ENCODE measurements around the gene VTI1A. TPM values are rescaled to one million over a fixed set of nuclear protein-coding genes. Genes with fewer than 3 reads are reported as not detected.
"Not testable (repeated sequence)": the region's sequence is repeated elsewhere in the genome, so short reads cannot be mapped to it uniquely, and the experiment has no call there.

Gene VTI1A
- polyA plus RNA-seq, 2 of the 4 experiments (the other 2 are of a cell fraction) = 17.0 to 25.3 TPM

- DNase-seq (ENCODE audit: low read depth in 1 of 2, low spot score in 1 of 2) (no peak), FAIRE-seq (no peak), ATAC-seq (no peak)
- peak overlapping the region in 1 of 2 experiments; percentile 69; a peak in 1 of 6 replicates for H3K27ac ChIP-seq
- no peak for TF ChIP-seq HOXA7 (CRISPR knock-in tag; IDR thresholded peaks at IDR 0.05)
- 86% methylated on average over 5 of the region's 5 CpGs for WGBS (ENCODE audit: missing lambda C conversion rate)
- H3K9me3 ChIP-seq = no peaks in the 10 kb centered on the region
- H3K4me1 ChIP-seq = peaks cover 46% of the 10 kb centered on the region
- ChIA-PET POLR2A (no interaction called here), CTCF (interaction anchor here (0.6 kb wide), 1 partner anchor 20 kb away, joined by 3 read pairs; no protein-coding TSS in a partner anchor)
- H3K4me3 ChIP-seq = no peak overlapping the region
- H3K4me2 ChIP-seq = no peak overlapping the region
Observed at GRCh38 chr10:112588225-112588990, 141.4 kb downstream of the VTI1A start.

- Histone ChIP-seq H3K4me1 (peaks cover 46% of the 10 kb centered on the region), H3K4me3 (no peak overlapping the region), H3K4me2 (no peak overlapping the region), H3K27ac (no peak overlapping the region; a peak in 1 of 6 replicates), H3K9me3 (no peaks in the 10 kb centered on the region)
- ChIA-PET CTCF (interaction anchor here (0.6 kb wide), 1 partner anchor 19 kb away, joined by 3 read pairs; no protein-coding TSS in a partner anchor), POLR2A (no interaction called here)
- FAIRE-seq = no peak
- ATAC-seq = no peak
- 91% methylated on average over 6 of the region's 6 CpGs for WGBS (ENCODE audit: missing lambda C conversion rate)
- no peak for DNase-seq (ENCODE audit: low read depth in 1 of 2, low spot score in 1 of 2)
- TF ChIP-seq NPAS2 (CRISPR knock-in tag; IDR thresholded peaks at IDR 0.05; ENCODE audit: borderline replicate concordance) (no peak), EHF (CRISPR knock-in tag; IDR thresholded peaks at IDR 0.05) (no peak)
- TF ChIP-seq, protein P1, sequence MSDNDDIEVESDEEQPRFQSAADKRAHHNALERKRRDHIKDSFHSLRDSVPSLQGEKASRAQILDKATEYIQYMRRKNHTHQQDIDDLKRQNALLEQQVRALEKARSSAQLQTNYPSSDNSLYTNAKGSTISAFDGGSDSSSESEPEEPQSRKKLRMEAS (IDR thresholded peaks at IDR 0.05) = no peak
Observed at GRCh38 chr10:112589081-112589480, 142.1 kb downstream of the VTI1A start.

DNA sequence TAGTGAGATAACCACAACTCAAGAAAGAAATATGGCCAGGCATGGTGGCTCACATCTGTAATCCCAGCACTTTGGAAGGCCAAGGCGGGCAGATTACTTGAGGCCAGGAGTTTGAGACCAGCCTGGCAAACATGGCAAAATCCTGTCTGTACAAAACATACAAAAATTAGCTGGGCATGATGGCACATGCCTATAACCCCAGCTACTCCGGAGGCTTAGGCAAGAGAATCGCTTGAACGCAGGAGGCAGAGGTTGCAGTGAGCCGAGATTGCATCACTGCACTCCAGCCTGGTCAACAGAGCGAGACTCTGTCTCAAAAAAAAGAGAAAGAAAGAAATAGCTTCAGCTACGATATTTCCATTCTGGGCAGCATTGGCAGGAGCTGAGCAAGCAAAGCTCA is 143.8 kb downstream of the VTI1A start:
- FAIRE-seq; H3K4me2 ChIP-seq; H3K27ac ChIP-seq; H3K9me3 ChIP-seq; H3K4me3 ChIP-seq; DNase-seq (ENCODE audit: low read depth in 1 of 2, low spot score in 1 of 2); ATAC-seq; POLR2A ChIA-PET: not testable (repeated sequence)
- peaks cover 29% of the 10 kb centered on the region for H3K4me1 ChIP-seq
- 81% methylated on average over 7 of the region's 7 CpGs for WGBS (ENCODE audit: missing lambda C conversion rate)
- CTCF ChIA-PET = interaction anchor here (2.1 kb wide), 1 partner anchor 24 kb away, joined by 6 read pairs; no protein-coding TSS in a partner anchor

GRCh38 chr10:112593023-112593422 is 146.0 kb downstream of the VTI1A start:
- Histone ChIP-seq H3K27ac (no peak overlapping the region), H3K4me3 (no peak overlapping the region), H3K9me3 (no peaks in the 10 kb centered on the region), H3K4me2 (no peak overlapping the region), H3K4me1 (peaks cover 7% of the 10 kb centered on the region; the same call in 2 of the 3 replicates)
- no peak for FAIRE-seq
- CTCF ChIA-PET = no interaction called here
- 82% methylated on average over 5 of the region's 5 CpGs for WGBS (ENCODE audit: missing lambda C conversion rate)
- no peak for DNase-seq (ENCODE audit: low read depth in 1 of 2, low spot score in 1 of 2)
- POLR2A ChIA-PET = no interaction called here
- TF ChIP-seq HOXB13 (CRISPR knock-in tag; IDR thresholded peaks at IDR 0.05; ENCODE audit: low read depth) (no peak), ZC3H11A (IDR thresholded peaks at IDR 0.05) (no peak), CEBPB (IDR thresholded peaks at IDR 0.05) (no peak), HEYL (CRISPR knock-in tag; IDR thresholded peaks at IDR 0.05) (no peak), ESRRA (IDR thresholded peaks at IDR 0.05; ENCODE audit: borderline replicate concordance, low read length) (no peak), SMC3 (IDR thresholded peaks at IDR 0.05) (no peak), HDAC2 (IDR thresholded peaks at IDR 0.05) (no peak), KDM5A (IDR thresholded peaks at IDR 0.05) (no peak), ZFP36 (IDR thresholded peaks at IDR 0.05; ENCODE audit: borderline replicate concordance, partially characterized antibody) (no peak), FOXS1 (CRISPR knock-in tag; IDR thresholded peaks at IDR 0.05) (no peak), POLR2AphosphoS2 (conservative IDR thresholded peaks at IDR 0.05; ENCODE audit: low read length) (no peak), CHD2 (IDR thresholded peaks at IDR 0.05; ENCODE audit: low read length, partially characterized antibody) (no peak), CTCF (IDR thresholded peaks at IDR 0.05) (no peak), FOSB (CRISPR knock-in tag; IDR thresholded peaks at IDR 0.05) (no peak), TP53 (CRISPR knock-in tag; IDR thresholded peaks at IDR 0.05) (no peak), BHLHE40 (IDR thresholded peaks at IDR 0.05; ENCODE audit: low read depth, low read length) (no peak)
- TF ChIP-seq, protein P2, sequence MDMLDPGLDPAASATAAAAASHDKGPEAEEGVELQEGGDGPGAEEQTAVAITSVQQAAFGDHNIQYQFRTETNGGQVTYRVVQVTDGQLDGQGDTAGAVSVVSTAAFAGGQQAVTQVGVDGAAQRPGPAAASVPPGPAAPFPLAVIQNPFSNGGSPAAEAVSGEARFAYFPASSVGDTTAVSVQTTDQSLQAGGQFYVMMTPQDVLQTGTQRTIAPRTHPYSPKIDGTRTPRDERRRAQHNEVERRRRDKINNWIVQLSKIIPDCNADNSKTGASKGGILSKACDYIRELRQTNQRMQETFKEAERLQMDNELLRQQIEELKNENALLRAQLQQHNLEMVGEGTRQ (IDR thresholded peaks at IDR 0.05) = no peak
- TF ChIP-seq, protein P3, sequence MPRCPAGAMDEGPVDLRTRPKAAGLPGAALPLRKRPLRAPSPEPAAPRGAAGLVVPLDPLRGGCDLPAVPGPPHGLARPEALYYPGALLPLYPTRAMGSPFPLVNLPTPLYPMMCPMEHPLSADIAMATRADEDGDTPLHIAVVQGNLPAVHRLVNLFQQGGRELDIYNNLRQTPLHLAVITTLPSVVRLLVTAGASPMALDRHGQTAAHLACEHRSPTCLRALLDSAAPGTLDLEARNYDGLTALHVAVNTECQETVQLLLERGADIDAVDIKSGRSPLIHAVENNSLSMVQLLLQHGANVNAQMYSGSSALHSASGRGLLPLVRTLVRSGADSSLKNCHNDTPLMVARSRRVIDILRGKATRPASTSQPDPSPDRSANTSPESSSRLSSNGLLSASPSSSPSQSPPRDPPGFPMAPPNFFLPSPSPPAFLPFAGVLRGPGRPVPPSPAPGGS (IDR thresholded peaks at IDR 0.05) = no peak
- TF ChIP-seq, protein P4, sequence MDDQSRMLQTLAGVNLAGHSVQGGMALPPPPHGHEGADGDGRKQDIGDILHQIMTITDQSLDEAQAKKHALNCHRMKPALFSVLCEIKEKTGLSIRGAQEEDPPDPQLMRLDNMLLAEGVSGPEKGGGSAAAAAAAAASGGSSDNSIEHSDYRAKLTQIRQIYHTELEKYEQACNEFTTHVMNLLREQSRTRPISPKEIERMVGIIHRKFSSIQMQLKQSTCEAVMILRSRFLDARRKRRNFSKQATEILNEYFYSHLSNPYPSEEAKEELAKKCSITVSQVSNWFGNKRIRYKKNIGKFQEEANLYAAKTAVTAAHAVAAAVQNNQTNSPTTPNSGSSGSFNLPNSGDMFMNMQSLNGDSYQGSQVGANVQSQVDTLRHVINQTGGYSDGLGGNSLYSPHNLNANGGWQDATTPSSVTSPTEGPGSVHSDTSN (IDR thresholded peaks at IDR 0.05) = no peak
- ATAC-seq = no peak

Measured in A549 (cell line).